Endodermal cell (in vitro differentiated cells): ENCODE results near the gene DNAJC1. TPM values are rescaled to one million over a fixed set of nuclear protein-coding genes. Genes with fewer than 3 reads are reported as not detected.

Experiments used
- DNase-seq: peaks from one replicate; pipeline ENCODE4 v3.0.0-alpha.2; 2017
- H3K27ac ChIP-seq: 2 replicates; pipeline ENCODE4 v1.5.1; 2013; ENCODE audit warnings: mild to moderate bottlenecking, low read depth, low read length, moderate library complexity
- H3K27me3 ChIP-seq: 2 replicates; pipeline ENCODE4 v1.6.1; 2013; ENCODE audit warnings: mild to moderate bottlenecking, low read length, moderate library complexity; ENCODE audit not compliant: insufficient read depth, control insufficient read depth, poor library complexity, severe bottlenecking
- H3K36me3 ChIP-seq: 2 replicates; pipeline ENCODE4 v1.7.0; 2013; ENCODE audit warnings: mild to moderate bottlenecking, low read length, moderate library complexity; ENCODE audit not compliant: control insufficient read depth, insufficient read depth
- H3K4me1 ChIP-seq: one replicate; pipeline ENCODE4 v1.7.0; 2013; ENCODE audit warnings: low read length; ENCODE audit not compliant: control insufficient read depth, insufficient read depth
- H3K4me3 ChIP-seq: 2 replicates; pipeline ENCODE4 v1.5.1; 2013; ENCODE audit warnings: mild to moderate bottlenecking, low read length, moderate library complexity
- H3K9ac ChIP-seq: 2 replicates; pipeline ENCODE4 v1.6.1; 2013; ENCODE audit warnings: mild to moderate bottlenecking, low read length, moderate library complexity; ENCODE audit not compliant: poor library complexity, severe bottlenecking; ENCODE audit errors: extremely low read depth
- H3K9me3 ChIP-seq: 2 replicates; pipeline ENCODE4 v1.6.1; 2013; ENCODE audit warnings: mild to moderate bottlenecking, low read length, moderate library complexity; ENCODE audit not compliant: control insufficient read depth
- H3K27ac Mint-ChIP-seq: 2 replicates; pipeline ENCODE4 v1.8.0; 2020; ENCODE audit warnings: mixed read lengths
- H3K27me3 Mint-ChIP-seq: 2 replicates; pipeline ENCODE4 v1.8.0; 2021; ENCODE audit warnings: mild to moderate bottlenecking, mixed read lengths; ENCODE audit not compliant: insufficient read depth
- H3K36me3 Mint-ChIP-seq: 2 replicates; pipeline ENCODE4 v1.8.0; 2020; ENCODE audit warnings: low read depth, mixed read lengths
- H3K4me1 Mint-ChIP-seq: 2 replicates; pipeline ENCODE4 v1.8.0; 2020; ENCODE audit warnings: mixed read lengths
- H3K4me3 Mint-ChIP-seq: 2 replicates; pipeline ENCODE4 v1.8.0; 2020; ENCODE audit warnings: mild to moderate bottlenecking, moderate library complexity, mixed read lengths
- H3K9me3 Mint-ChIP-seq: 2 replicates; pipeline ENCODE4 v1.8.0; 2020; ENCODE audit warnings: mild to moderate bottlenecking, mixed read lengths
- WGBS, 2 experiments: methylation state at CpG; one replicate each; pipeline versions ENCODE4 v1.1.5 to v1.1.7; 2013; ENCODE audit warnings: missing lambda C conversion rate in 2 of 2, mixed read lengths in 1 of 2; ENCODE audit not compliant: insufficient coverage in 1 of 2, insufficient read length in 1 of 2; 5-methylcytosine and 5-hydroxymethylcytosine counted together
- total RNA-seq, 2 donors: library from RNA; stranded (reverse); fragmentation: NEBNext Ultra II Directional in 1 of 2; extraction: Animal tissue kit (Norgen Biotek cat#: 25700) in 1 of 2; gene quantifications; 2 replicates in 1 of 2; 3 replicates in 1 of 2; pipeline ENCODE4 v1.2.1, GENCODE V29; 2021
- TF ChIP-seq, protein P1 (sequence below): fragments of 200-600 bp; sonication (generic); conservative IDR thresholded peaks from 2 replicates; pipeline ENCODE4 v1.5.0; 2021; ENCODE audit warnings: antibody characterized with exemption, mild to moderate bottlenecking

DNAJC1 gene
- total RNA-seq, 2 donors from 2014 or later = 23.5 to 30.4 TPM

DNA sequence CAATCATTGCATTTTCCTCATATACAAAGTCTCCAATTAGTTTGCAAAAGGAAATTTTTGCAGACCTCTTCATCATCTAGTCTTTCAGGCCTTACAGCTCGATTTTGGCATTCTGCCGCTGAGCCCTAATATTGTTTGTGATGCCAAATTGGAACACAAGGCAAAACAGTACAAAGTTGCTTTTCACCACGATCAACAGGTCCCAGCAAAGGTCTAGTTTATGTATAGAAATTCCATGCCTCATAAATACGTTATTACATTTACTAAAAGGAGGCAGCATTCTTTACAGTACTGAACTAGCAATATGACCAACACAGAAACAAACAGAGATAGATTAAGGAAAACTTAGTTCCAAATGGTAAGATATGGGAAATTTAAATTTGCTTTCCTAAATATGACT lies 7.0 kb upstream of the DNAJC1 start:
- peaks cover 12% of the 10 kb centered on the region for H3K4me1 Mint-ChIP-seq
- H3K36me3 Mint-ChIP-seq = no peaks in the 10 kb centered on the region
- H3K4me3 Mint-ChIP-seq = no peak overlapping the region
- H3K4me1 ChIP-seq = peaks cover 2% of the 10 kb centered on the region
- no peak overlapping the region for H3K9ac ChIP-seq
- H3K36me3 ChIP-seq = no peaks in the 10 kb centered on the region
- H3K9me3 Mint-ChIP-seq = peaks cover 2% of the 10 kb centered on the region
- H3K27ac ChIP-seq = no peak overlapping the region
- H3K9me3 ChIP-seq = peaks cover 4% of the 10 kb centered on the region
- H3K27me3 Mint-ChIP-seq = no peaks in the 10 kb centered on the region
- TF ChIP-seq, protein P1, sequence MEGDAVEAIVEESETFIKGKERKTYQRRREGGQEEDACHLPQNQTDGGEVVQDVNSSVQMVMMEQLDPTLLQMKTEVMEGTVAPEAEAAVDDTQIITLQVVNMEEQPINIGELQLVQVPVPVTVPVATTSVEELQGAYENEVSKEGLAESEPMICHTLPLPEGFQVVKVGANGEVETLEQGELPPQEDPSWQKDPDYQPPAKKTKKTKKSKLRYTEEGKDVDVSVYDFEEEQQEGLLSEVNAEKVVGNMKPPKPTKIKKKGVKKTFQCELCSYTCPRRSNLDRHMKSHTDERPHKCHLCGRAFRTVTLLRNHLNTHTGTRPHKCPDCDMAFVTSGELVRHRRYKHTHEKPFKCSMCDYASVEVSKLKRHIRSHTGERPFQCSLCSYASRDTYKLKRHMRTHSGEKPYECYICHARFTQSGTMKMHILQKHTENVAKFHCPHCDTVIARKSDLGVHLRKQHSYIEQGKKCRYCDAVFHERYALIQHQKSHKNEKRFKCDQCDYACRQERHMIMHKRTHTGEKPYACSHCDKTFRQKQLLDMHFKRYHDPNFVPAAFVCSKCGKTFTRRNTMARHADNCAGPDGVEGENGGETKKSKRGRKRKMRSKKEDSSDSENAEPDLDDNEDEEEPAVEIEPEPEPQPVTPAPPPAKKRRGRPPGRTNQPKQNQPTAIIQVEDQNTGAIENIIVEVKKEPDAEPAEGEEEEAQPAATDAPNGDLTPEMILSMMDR = no peak
- WGBS, 2 experiments = 90 to 92% methylated on average over 4 of the region's 4 CpGs
- DNase-seq = no peak
- no peak overlapping the region for H3K27ac Mint-ChIP-seq
- H3K4me3 ChIP-seq = no peak overlapping the region
- no peaks in the 10 kb centered on the region for H3K27me3 ChIP-seq

DNA sequence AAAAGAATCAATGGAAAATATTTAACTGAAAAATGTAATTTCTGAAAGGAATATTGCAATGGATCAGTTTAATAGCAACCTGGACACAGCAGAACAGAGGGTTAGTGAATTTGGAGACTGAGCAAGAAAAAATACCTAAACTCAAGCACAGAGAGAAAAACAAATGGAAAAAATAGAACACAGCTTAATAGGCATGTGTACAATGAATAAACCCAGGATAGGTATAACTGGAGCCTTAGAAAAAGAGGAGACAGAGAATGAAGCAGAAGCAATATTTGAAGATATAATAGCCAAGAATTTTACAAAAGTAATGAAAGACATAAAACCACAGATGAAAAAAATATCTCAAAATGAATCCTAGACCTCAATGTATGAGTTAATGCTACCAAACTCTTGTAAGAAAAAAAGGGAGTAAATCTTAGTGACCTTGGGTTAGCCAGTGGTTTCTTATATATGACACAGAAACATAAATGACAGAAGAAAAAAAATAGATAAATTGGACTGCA lies 2.9 kb upstream of the DNAJC1 start:
- Histone ChIP-seq H3K9ac (no peak overlapping the region), H3K4me3 (no peak overlapping the region), H3K4me1 (peaks cover 7% of the 10 kb centered on the region), H3K36me3 (no peaks in the 10 kb centered on the region), H3K27ac (no peak overlapping the region), H3K9me3 (peaks cover 4% of the 10 kb centered on the region), H3K27me3 (no peaks in the 10 kb centered on the region)
- Mint-ChIP-seq H3K4me3 (no peak overlapping the region), H3K9me3 (peaks cover 2% of the 10 kb centered on the region), H3K27me3 (no peaks in the 10 kb centered on the region), H3K27ac (no peak overlapping the region), H3K4me1 (peaks cover 12% of the 10 kb centered on the region), H3K36me3 (no peaks in the 10 kb centered on the region)
- TF ChIP-seq, protein P1 = no peak
- DNase-seq = no peak

GRCh38 chr10:22005763-22006162 lies 2.2 kb upstream of the DNAJC1 start:
- Histone ChIP-seq H3K27ac (no peak overlapping the region), H3K4me3 (no peak overlapping the region), H3K36me3 (no peaks in the 10 kb centered on the region), H3K4me1 (peaks cover 9% of the 10 kb centered on the region), H3K27me3 (no peaks in the 10 kb centered on the region), H3K9ac (no peak overlapping the region), H3K9me3 (peaks cover 4% of the 10 kb centered on the region)
- TF ChIP-seq, protein P1 = no peak
- Mint-ChIP-seq H3K4me3 (no peak overlapping the region), H3K27ac (no peak overlapping the region), H3K9me3 (peaks cover 2% of the 10 kb centered on the region), H3K36me3 (no peaks in the 10 kb centered on the region), H3K4me1 (peaks cover 16% of the 10 kb centered on the region), H3K27me3 (no peaks in the 10 kb centered on the region)
- WGBS, 2 experiments = 93% methylated on average over 2 of the region's 2 CpGs; no CpG with 5 or more reads in 1 of the 2 experiments
- DNase-seq = no peak
